Tibial nerve (tissue), 4 donors: ENCODE results near the gene DTNB.

Experiments
- EP300 ChIP-seq, 2 donors: sonication (generic); formaldehyde crosslinking; IDR thresholded peaks; one replicate each; pipeline ENCODE4 v1.6.1; 2017; ENCODE audit warnings: antibody characterized with exemption in 2 of 2, mild to moderate bottlenecking in 1 of 2
- POLR2A ChIP-seq, 2 donors: fragments of 450-650 bp; IDR thresholded peaks; one replicate each; pipeline ENCODE4 v1.6.1; 2017; ENCODE audit warnings: antibody characterized with exemption in 2 of 2, mild to moderate bottlenecking in 2 of 2, moderate library complexity in 2 of 2
- TF ChIP-seq, protein P1 (sequence below), 5 experiments: fragments of 200-600 bp in 3 of 5; fragments of 450-650 bp in 2 of 5; sonication (generic) in 3 of 5; IDR thresholded peaks; one replicate each; pipeline ENCODE4 v1.5.1; 2016 to 2019; ENCODE audit warnings: antibody characterized with exemption in 5 of 5, mild to moderate bottlenecking in 3 of 5, moderate library complexity in 2 of 5

DNA sequence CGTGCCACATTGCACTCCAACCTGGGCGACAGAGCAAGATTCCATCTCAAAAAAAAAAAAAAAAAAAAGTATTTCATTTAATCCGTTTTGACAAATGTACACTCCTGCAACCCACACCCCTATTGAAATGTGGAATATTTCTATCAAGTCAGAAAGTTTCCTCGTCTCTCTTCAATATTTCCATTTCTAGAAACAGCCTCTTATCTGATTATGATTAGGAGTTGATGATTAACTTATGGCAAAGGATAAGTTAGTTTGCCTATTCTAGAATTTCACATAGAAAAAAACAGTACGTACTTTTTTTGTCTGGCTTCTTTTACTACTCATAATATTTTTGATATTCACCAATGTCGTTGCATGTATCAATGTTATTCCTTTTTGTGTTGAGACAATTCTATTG, 224.6 kb downstream of the DTNB start:
- TF ChIP-seq POLR2A (IDR thresholded peaks at IDR 0.05) (no peak), EP300 (IDR thresholded peaks at IDR 0.05) (no peak)
- TF ChIP-seq, protein P1, sequence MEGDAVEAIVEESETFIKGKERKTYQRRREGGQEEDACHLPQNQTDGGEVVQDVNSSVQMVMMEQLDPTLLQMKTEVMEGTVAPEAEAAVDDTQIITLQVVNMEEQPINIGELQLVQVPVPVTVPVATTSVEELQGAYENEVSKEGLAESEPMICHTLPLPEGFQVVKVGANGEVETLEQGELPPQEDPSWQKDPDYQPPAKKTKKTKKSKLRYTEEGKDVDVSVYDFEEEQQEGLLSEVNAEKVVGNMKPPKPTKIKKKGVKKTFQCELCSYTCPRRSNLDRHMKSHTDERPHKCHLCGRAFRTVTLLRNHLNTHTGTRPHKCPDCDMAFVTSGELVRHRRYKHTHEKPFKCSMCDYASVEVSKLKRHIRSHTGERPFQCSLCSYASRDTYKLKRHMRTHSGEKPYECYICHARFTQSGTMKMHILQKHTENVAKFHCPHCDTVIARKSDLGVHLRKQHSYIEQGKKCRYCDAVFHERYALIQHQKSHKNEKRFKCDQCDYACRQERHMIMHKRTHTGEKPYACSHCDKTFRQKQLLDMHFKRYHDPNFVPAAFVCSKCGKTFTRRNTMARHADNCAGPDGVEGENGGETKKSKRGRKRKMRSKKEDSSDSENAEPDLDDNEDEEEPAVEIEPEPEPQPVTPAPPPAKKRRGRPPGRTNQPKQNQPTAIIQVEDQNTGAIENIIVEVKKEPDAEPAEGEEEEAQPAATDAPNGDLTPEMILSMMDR (IDR thresholded peaks at IDR 0.05): no peak
